ENCODE data around the gene RYR2. TPM values are rescaled to one million over a fixed set of nuclear protein-coding genes. Genes with fewer than 3 reads are reported as not detected.

RYR2 gene
- total RNA-seq, 2 donors from 2014 or later: 0.15 to 0.26 TPM

GRCh38 chr1:237197470-237198425 lies 155.8 kb downstream of the RYR2 start:
- Mint-ChIP-seq H3K36me3 (ENCODE audit: low read depth) (no peaks in the 10 kb centered on the region), H3K4me1 (no peaks in the 10 kb centered on the region), H3K27me3 (no peaks in the 10 kb centered on the region), H3K4me3 (no peak overlapping the region), H3K27ac (no peak overlapping the region), H3K9me3 (no peaks in the 10 kb centered on the region)
- ATAC-seq (replicated peaks): no peak

GRCh38 chr1:237199026-237199425 lies 157.0 kb downstream of the RYR2 start:
- Mint-ChIP-seq H3K4me1 (no peaks in the 10 kb centered on the region), H3K9me3 (no peaks in the 10 kb centered on the region), H3K27ac (no peak overlapping the region), H3K27me3 (no peaks in the 10 kb centered on the region), H3K4me3 (no peak overlapping the region), H3K36me3 (ENCODE audit: low read depth) (no peaks in the 10 kb centered on the region)
- no peak for ATAC-seq (replicated peaks)

- Mint-ChIP-seq H3K36me3 (ENCODE audit: low read depth) (no peaks in the 10 kb centered on the region), H3K27ac (no peak overlapping the region), H3K27me3 (peaks cover 5% of the 10 kb centered on the region), H3K9me3 (no peaks in the 10 kb centered on the region), H3K4me3 (no peak overlapping the region), H3K4me1 (no peaks in the 10 kb centered on the region)
- ATAC-seq (replicated peaks): no peak
Measured at GRCh38 chr1:237201155-237201554, 159.2 kb downstream of the RYR2 start.

GRCh38 chr1:237204841-237205240 lies 162.9 kb downstream of the RYR2 start:
- Mint-ChIP-seq H3K4me1 (no peaks in the 10 kb centered on the region), H3K27me3 (peaks cover 5% of the 10 kb centered on the region), H3K27ac (no peak overlapping the region), H3K4me3 (no peak overlapping the region), H3K9me3 (no peaks in the 10 kb centered on the region), H3K36me3 (ENCODE audit: low read depth) (no peaks in the 10 kb centered on the region)
- no peak for ATAC-seq (replicated peaks)

DNA sequence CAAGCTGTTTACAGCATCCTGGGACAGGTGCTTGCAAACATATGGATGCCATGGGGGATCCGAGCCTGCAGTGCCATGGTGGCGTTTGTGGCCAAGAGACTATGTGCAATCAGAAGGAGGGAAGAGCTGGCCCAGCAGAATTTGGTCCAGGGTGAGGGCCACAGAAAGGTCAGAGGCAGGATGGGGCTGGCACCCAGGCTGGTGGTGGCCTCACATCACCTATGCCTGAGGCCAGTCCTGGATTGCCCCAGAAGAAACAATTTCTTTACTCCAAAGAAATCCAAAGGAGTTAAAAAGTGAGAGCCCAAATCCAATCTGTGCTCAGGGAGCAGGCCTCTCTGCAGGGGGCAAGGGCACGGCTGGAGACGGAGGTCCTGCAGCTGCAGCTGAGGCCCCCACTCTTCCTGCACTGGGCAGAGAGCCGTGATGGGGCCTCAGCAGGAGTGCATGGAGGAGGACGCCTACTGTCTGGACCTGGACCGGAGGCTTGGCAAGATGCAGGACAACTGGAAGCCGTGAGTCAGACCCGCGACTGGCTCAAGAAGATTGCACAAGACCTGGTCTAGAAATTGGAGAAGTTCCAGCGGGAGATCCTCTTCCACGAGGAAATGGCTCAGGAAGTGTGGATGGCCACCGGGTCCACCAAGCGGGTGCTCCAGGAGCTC lies 163.5 kb downstream of the RYR2 start:
- Mint-ChIP-seq H3K4me1 (no peaks in the 10 kb centered on the region), H3K27me3 (peaks cover 5% of the 10 kb centered on the region)
- no peak for ATAC-seq (replicated peaks)

DNA sequence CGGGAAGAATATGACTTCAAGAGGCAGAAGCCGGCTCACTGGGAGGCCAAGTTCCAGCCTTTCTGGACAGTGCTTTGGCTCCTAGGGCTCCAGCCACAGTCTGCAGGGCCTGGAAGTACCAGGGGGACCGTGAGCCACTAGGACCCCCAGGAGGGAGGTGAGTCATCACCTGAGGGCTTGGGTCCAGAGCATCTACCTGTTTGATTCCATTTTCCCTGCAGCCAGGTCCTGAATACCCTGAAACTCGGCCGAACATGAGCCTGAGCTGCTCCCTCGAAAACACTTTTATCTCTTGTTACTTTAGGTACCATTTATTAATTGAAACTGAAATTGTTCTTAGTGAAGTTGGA lies 164.1 kb downstream of the RYR2 start:
- no peak for ATAC-seq (replicated peaks)
- H3K4me3 Mint-ChIP-seq: no peak overlapping the region

More for the DNA sequence above, 163.5 kb downstream of the RYR2 start:
- no peaks in the 10 kb centered on the region for H3K9me3 Mint-ChIP-seq
- H3K36me3 Mint-ChIP-seq (ENCODE audit: low read depth): no peaks in the 10 kb centered on the region
- no peak overlapping the region for H3K4me3 Mint-ChIP-seq
- no peak overlapping the region for H3K27ac Mint-ChIP-seq

DNA sequence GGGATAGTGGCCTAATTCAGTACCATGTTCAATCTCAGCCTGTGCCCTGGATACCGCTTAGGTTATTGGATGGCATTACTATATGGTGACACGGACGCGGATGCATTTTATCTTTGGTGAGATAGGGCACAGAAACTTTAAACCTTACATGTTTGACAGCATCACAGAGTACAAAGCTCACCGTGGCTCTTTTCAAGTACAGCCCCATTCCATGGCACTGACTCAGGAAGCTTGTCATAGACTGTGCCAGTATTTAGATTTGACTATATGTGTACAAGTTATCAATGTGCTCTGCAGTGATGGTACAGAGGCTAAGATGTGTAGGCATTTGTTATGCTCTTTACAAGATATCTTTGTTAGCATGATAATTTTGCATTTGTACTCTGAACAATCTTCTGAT lies 169.0 kb downstream of the RYR2 start:
- Mint-ChIP-seq H3K4me3 (no peak overlapping the region), H3K36me3 (ENCODE audit: low read depth) (no peaks in the 10 kb centered on the region), H3K4me1 (no peaks in the 10 kb centered on the region), H3K9me3 (no peaks in the 10 kb centered on the region), H3K27me3 (peaks cover 6% of the 10 kb centered on the region), H3K27ac (no peak overlapping the region)
- no peak for ATAC-seq (replicated peaks)

More for the DNA sequence above, 164.1 kb downstream of the RYR2 start:
- no peaks in the 10 kb centered on the region for H3K4me1 Mint-ChIP-seq
- H3K9me3 Mint-ChIP-seq: no peaks in the 10 kb centered on the region
- H3K27me3 Mint-ChIP-seq: peaks cover 5% of the 10 kb centered on the region
- no peak overlapping the region for H3K27ac Mint-ChIP-seq
- H3K36me3 Mint-ChIP-seq (ENCODE audit: low read depth): no peaks in the 10 kb centered on the region

DNA sequence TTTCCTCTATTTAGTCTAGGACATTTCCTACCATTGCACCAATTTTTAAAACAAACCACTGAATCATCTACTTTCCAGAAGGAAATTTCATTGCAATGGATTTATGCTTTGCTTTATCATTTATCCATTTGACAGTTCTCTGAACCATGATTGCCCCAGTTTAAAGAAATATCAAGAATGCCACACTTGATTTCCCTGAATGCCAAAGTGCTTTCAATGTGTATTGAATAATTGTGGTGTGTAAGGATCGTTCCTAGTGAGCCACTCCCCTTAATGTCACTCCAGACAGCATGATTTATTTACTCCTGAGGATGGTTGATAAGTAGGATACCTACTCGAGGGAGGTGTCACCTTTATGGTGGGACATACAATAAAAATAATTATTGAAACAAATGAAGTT lies 169.6 kb downstream of the RYR2 start:
- H3K27ac Mint-ChIP-seq: no peak overlapping the region
- peaks cover 6% of the 10 kb centered on the region for H3K27me3 Mint-ChIP-seq
- H3K4me1 Mint-ChIP-seq: no peaks in the 10 kb centered on the region
- H3K4me3 Mint-ChIP-seq: no peak overlapping the region
- no peak for ATAC-seq (replicated peaks)
- no peaks in the 10 kb centered on the region for H3K9me3 Mint-ChIP-seq
- H3K36me3 Mint-ChIP-seq (ENCODE audit: low read depth): no peaks in the 10 kb centered on the region

- H3K9me3 Mint-ChIP-seq: no peaks in the 10 kb centered on the region
- no peaks in the 10 kb centered on the region for H3K36me3 Mint-ChIP-seq (ENCODE audit: low read depth)
- no peaks in the 10 kb centered on the region for H3K4me1 Mint-ChIP-seq
- no peak for ATAC-seq (replicated peaks)
- peaks cover 12% of the 10 kb centered on the region for H3K27me3 Mint-ChIP-seq
- no peak overlapping the region for H3K27ac Mint-ChIP-seq
- no peak overlapping the region for H3K4me3 Mint-ChIP-seq
Measured at GRCh38 chr1:237219751-237220642, 178.0 kb downstream of the RYR2 start.

GRCh38 chr1:237223419-237223818 lies 181.4 kb downstream of the RYR2 start:
- Mint-ChIP-seq H3K36me3 (ENCODE audit: low read depth) (no peaks in the 10 kb centered on the region), H3K27ac (no peak overlapping the region), H3K4me3 (no peak overlapping the region), H3K9me3 (no peaks in the 10 kb centered on the region), H3K27me3 (peaks cover 9% of the 10 kb centered on the region), H3K4me1 (no peaks in the 10 kb centered on the region)
- ATAC-seq (replicated peaks): no peak

- Mint-ChIP-seq H3K4me1 (no peaks in the 10 kb centered on the region), H3K27me3 (peaks cover 3% of the 10 kb centered on the region), H3K27ac (no peak overlapping the region), H3K9me3 (no peaks in the 10 kb centered on the region), H3K36me3 (ENCODE audit: low read depth) (no peaks in the 10 kb centered on the region), H3K4me3 (no peak overlapping the region)
- no peak for ATAC-seq (replicated peaks)
Measured at GRCh38 chr1:237226177-237226944, 184.4 kb downstream of the RYR2 start.

GRCh38 chr1:237227476-237227875 lies 185.5 kb downstream of the RYR2 start:
- Mint-ChIP-seq H3K9me3 (no peaks in the 10 kb centered on the region), H3K36me3 (ENCODE audit: low read depth) (no peaks in the 10 kb centered on the region), H3K4me1 (no peaks in the 10 kb centered on the region), H3K27ac (no peak overlapping the region), H3K27me3 (peaks cover 3% of the 10 kb centered on the region), H3K4me3 (no peak overlapping the region)
- ATAC-seq (replicated peaks): no peak

DNA sequence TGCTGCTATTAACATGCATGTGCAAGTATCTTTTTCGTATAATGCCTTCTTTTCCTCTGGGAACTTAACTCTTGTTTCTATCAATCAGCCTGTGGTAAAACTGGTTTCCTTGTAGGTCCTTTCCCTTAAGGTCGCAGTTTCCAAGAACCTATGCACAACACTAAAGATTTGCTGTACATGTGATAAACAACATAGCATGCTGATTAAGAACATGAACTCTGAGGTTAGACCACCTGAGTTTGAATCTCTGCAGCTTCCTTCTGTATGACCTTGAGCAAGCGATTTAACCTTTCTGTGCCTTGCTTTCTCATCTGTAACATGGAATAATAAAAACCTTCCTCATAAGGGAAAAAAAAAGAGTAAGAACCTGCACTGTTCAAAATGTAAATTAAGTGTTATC lies 186.4 kb downstream of the RYR2 start:
- Mint-ChIP-seq H3K9me3 (no peaks in the 10 kb centered on the region), H3K4me3 (no peak overlapping the region), H3K36me3 (ENCODE audit: low read depth) (no peaks in the 10 kb centered on the region), H3K27ac (no peak overlapping the region), H3K4me1 (no peaks in the 10 kb centered on the region), H3K27me3 (peaks cover 3% of the 10 kb centered on the region)
- ATAC-seq (replicated peaks): no peak

- ATAC-seq (replicated peaks): no peak
- no peak overlapping the region for H3K27ac Mint-ChIP-seq
- H3K4me1 Mint-ChIP-seq: no peaks in the 10 kb centered on the region
- no peak overlapping the region for H3K4me3 Mint-ChIP-seq
- H3K27me3 Mint-ChIP-seq: peaks cover 5% of the 10 kb centered on the region
- H3K36me3 Mint-ChIP-seq (ENCODE audit: low read depth): no peaks in the 10 kb centered on the region
- no peaks in the 10 kb centered on the region for H3K9me3 Mint-ChIP-seq
Measured at GRCh38 chr1:237229333-237229732, 187.3 kb downstream of the RYR2 start.
